HuH-7.5 (cell line): ENCODE data around the gene ABCA2.
"Not testable (repeated sequence)": the region's sequence is repeated elsewhere in the genome, so short reads cannot be mapped to it uniquely, and the experiment has no call there.

Experiments used
- DNase-seq: peaks from one replicate; pipeline ENCODE4 v3.0.0; 2011; ENCODE audit warnings: low spot score

The ABCA2 gene

GRCh38 chr9:137044502-137045177 is 16.6 kb upstream of the ABCA2 start:
- DNase-seq: no peak

DNA sequence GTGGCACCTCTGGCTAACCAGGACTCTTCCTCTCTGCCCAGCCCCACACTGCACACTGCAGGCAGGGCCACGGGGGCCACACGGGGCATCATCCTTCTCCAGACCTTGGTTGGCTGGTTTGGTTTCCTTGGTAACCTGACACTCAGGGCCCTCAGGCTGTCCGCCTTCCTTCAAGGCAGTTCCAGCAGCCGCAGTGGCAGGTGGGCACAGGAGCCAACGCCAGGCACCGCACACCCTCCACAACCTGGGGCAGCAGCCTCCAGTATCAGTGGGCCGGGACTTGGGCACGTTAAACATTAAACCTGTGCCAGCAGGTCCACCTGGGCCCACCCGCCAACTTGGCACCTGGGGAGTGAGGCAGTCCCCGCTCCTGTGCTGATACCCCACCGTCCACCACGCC is 16.0 kb upstream of the ABCA2 start:
- no peak for DNase-seq

GRCh38 chr9:137042751-137043727 is 15.0 kb upstream of the ABCA2 start:
- no peak for DNase-seq

DNA sequence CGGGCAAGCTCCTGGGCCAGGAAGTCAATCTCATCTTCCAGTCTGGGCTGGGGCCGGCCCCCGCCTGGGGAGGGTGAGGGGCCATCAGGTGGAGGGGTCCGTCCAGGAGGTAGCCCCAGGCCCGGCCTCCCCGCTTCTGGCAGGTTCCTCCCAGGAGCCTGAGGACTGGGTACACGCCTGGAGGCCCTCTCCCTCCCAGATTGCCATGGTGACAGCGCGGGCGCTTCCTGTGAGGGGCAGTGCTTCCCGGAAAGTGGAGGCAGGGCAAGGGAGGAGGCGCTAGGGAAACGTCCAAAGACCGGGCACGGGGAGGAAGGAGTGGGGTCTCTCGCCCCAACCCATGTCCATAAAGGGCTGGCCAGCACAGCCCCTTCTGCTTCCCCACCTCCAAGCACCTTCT is 13.1 kb upstream of the ABCA2 start:
- no peak for DNase-seq

GRCh38 chr9:137040568-137040967 is 12.5 kb upstream of the ABCA2 start:
- no peak for DNase-seq

DNA sequence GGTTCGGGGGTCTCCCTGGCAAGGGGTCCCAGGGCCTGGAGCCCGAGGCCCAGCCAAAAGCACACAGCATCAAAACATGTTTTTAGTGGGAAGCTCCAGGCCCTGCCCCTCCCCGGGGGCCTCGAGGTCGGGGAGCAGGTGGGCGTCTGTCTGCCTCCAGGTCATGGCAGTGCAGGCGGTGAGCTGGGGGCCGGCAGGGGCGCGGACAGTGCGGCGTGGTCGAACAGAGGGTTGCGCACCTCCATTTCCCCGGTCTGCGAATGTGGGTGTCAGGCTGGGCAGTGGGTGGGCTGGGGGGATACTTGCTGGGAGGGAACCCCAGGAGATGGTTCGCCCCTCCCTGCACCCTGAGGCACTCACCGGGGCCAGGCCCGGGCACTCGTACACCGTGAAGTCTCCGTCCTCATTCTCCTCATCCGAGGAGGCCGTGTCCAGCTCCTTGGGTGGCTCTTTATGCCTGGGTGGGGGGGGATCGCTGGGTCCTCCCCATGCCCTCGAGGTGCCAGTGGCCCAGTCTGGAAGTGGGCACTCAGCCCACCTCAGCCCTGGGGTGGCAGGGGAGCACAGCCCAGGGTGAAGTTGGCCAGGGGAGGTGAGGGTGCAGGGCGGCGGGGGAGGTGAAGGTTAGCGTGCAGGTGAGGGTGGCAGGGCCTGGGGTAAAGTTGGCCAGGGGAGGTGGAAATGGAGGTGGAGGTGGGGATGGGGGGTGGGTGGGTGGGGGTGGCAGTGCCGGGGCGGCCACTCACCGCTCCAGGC is 11.8 kb upstream of the ABCA2 start:
- no peak for DNase-seq

- no peak for DNase-seq
These were observed 10.9 kb upstream of the ABCA2 start for GRCh38 chr9:137038916-137039315.

DNA sequence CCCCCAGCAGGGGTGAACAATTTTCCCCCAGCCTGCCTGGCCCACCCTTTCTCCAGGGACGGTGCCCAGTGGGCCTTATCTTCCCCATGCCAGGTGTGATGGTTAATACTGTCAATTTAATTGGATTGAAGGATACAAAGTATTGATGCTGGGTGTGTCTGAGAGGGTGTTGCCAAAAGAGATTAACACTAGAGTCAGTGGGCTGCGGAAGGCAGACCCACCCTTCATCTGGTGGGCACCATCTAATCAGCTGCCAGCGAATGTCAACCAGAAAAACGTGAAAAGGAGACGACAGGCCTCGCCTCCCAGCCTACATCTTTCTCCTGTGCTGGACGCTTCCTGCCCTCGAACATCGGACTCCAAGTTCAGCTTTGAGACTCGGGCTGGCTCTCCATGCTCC is 9.4 kb upstream of the ABCA2 start:
- no peak for DNase-seq

GRCh38 chr9:137037035-137037434 is 9.0 kb upstream of the ABCA2 start:
- DNase-seq: no peak

GRCh38 chr9:137035937-137036336 is 7.9 kb upstream of the ABCA2 start:
- DNase-seq: no peak

GRCh38 chr9:137035507-137035834 is 7.4 kb upstream of the ABCA2 start:
- DNase-seq: no peak

DNA sequence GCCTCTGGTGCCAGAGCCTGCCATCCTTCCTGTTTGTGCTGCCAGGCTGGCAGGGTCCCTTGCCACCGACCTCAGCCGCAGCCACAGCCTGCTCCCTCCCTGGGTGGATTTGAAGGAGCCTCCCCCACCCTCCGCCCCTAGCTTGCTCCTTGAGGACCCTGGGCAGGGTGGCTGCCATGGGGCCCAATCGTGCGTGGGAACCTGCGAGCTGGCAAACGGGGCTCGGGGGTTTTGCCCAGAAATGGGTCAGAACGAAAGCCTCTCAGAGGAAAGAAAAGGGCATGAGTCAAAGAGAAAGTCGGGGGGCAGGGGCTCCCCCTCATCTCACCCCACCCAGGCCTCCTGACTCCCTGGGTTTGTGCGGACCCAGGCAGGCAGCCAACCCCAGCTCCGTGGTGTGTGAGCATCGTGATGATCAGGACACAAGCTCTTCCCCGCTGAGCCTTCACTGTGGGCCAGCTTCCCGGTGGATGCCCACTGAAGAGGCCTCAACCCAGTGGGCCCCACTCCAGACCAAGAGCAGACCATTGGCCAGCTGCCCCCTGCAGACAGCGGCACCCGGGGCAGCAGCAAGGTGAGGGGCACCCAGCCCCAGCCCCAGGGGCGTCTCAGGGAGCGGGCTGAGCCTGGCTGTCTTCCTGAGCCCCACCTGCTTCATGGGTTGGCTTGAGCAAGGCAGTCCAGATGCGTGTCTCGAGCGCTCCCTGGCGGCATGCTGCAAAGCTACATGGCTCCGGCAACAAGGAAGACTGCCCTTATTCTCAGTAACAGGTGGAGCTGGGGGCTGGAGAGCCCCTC is 6.9 kb upstream of the ABCA2 start:
- DNase-seq: peak; percentile 98

GRCh38 chr9:137034039-137034708 is 6.1 kb upstream of the ABCA2 start:
- DNase-seq: no peak

GRCh38 chr9:137033481-137033880 is 5.4 kb upstream of the ABCA2 start:
- not testable (repeated sequence) for DNase-seq

DNA sequence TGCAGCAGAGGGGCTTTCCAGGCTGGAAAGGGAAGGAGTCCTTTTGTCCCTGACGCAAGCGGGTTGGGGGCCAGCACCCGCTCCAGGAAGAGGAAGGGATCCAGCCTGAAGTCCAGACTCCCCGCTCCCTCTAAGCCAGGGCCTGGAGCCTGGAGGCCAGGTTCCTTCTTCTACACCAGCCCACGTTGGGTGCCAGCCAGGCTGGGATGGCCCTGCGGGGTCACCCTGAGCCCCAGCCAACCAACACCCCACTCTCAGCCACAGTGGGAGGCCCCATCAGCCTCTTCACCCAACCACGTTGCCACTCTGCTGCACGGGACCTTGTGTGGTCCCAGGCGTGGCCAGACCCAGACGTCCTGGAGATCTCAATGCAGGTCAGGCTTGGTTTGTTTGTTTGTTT is 4.8 kb upstream of the ABCA2 start:
- DNase-seq: no peak

DNA sequence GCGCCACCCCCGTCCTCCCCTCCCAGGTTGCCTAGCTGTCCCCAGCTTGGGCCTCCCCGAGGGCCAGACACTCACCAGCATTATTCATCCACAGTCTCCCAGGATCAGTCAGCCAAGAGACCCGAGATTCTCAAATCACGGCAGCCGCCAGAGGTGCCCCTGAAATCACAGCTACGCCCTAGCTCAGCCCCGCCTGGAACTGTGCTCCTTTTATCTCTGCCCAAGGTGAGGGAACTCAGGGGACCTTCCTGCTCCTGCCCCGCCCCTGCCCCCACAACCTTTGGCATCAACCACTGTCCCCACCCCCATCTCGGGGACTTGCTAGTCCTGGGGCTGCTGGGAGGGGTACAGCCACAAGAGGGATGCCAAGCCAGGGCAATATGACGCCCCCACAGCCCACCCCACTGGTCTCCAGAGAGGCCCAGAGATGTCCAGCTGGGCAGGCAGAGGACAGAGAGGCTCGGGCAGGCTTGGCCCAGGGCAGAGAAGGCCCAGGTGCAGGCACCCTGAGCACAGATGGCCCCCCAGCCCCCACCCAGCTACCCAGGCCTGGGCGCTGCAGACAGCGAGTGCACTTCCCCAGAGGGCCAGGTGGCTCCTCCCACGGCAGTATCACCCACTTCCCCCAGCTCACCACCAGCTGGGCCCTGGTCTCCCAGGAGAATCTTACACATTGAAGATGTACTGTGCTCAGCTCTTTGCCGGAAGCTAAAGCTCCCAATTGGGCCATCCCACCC is 4.0 kb upstream of the ABCA2 start, which contains the start of gene FUT7:
TSS of gene FUT7 (minus strand) at position 185 of the 737 bp plus-strand sequence. CDS start at position 88, 97 bp downstream.
- no peak for DNase-seq

DNA sequence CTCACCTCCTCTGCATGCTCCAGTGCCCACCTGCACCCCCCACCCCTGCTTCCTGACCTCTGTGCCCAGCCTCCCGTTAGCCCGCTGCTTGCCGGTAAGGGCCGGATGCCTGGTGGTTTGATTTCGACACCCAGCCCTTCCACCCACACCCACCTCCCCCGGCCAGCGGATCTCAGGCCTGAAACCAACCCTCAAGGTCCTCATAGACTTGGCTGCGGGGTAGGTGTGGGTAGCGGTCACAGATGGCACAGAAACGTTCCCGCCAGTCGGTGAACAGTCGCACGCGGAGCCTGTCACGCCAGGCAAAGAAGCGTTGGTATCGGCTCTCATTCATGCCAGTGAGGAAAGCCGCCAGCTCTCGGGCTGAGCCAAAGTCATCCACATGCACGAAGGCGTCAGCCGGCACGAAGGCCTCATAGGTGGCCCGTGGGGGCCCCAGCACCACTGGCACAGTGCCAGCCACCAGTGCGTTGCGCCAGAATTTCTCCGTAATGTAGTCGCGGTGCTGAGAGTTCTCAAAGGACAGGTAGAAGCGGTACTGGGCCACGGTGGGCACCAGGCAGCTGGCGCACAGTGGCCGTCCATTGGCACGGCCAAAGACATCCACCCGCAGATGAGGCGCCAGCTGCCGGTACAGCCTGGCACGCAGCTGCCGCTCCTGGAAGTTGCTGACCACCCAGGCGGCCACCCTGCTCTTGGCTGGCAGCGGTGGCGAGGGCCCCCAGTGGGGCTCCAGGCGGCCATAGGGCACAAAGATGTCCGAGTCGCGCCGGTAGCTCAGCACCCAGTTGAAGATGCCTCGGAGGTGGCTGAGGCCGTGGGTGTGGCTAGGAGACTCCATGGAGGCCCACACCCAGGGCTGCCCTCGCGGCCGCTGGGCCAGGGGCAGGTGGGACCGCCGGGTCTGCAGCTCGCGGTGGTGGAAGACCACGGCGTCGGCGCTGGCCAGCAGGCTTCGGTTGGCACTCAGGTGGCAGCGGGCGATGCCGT is 2.8 kb upstream of the ABCA2 start:
- no peak for DNase-seq

- DNase-seq: no peak
These were observed 2.0 kb upstream of the ABCA2 start for GRCh38 chr9:137030006-137030405.
